ENCODE data around the gene PCARE.

Gene PCARE

GRCh38 chr2:29057006-29057405, 17.3 kb downstream of the PCARE start:
- TF ChIP-seq ZNF384 (IDR thresholded peaks at IDR 0.05) (no peak), HDGF (IDR thresholded peaks at IDR 0.05; ENCODE audit: borderline replicate concordance) (no peak), CTBP1 (IDR thresholded peaks at IDR 0.05; ENCODE audit: borderline replicate concordance) (no peak), L3MBTL2 (conservative IDR thresholded peaks at IDR 0.05) (no peak)
- ChIA-PET CTCF (no interaction called here), POLR2A (no interaction called here)
- DNase-seq (ENCODE audit: extremely low spot score), result no peak

- CTCF ChIA-PET, result no interaction called here
- TF ChIP-seq ZNF384 (IDR thresholded peaks at IDR 0.05) (no peak), FOXK2 (IDR thresholded peaks at IDR 0.05) (no peak), SP1 (IDR thresholded peaks at IDR 0.05) (no peak)
- POLR2A ChIA-PET, result no interaction called here
- DNase-seq (ENCODE audit: extremely low spot score), result no peak
These were observed 17.9 kb downstream of the PCARE start for GRCh38 chr2:29056452-29056851.

- no peak for TF ChIP-seq SP1 (IDR thresholded peaks at IDR 0.05)
- no peak for TF ChIP-seq ELF4 (IDR thresholded peaks at IDR 0.05)
- TF ChIP-seq L3MBTL2 (conservative IDR thresholded peaks at IDR 0.05), result no peak
- TF ChIP-seq LEF1 (IDR thresholded peaks at IDR 0.05; ENCODE audit: borderline replicate concordance), result no peak
- no peak for TF ChIP-seq PKNOX1 (IDR thresholded peaks at IDR 0.05)
- no peak for TF ChIP-seq FOXA1 (IDR thresholded peaks at IDR 0.05)
- TF ChIP-seq SUZ12 (IDR thresholded peaks at IDR 0.05), result no peak
- TF ChIP-seq TARDBP (IDR thresholded peaks at IDR 0.05), result no peak
- TF ChIP-seq NFRKB (IDR thresholded peaks at IDR 0.05), result no peak
- no peak for TF ChIP-seq BHLHE40 (IDR thresholded peaks at IDR 0.05; ENCODE audit: borderline replicate concordance)
- no peak for TF ChIP-seq FOXK2 (IDR thresholded peaks at IDR 0.05)
- POLR2A ChIA-PET, result no interaction called here
- no peak for DNase-seq (ENCODE audit: extremely low spot score)
These were observed 18.7 kb downstream of the PCARE start for GRCh38 chr2:29055601-29056000.

GRCh38 chr2:29054430-29054829, 19.9 kb downstream of the PCARE start:
- CTCF ChIA-PET, result no interaction called here
- TF ChIP-seq LEF1 (IDR thresholded peaks at IDR 0.05; ENCODE audit: borderline replicate concordance) (no peak), CTBP1 (IDR thresholded peaks at IDR 0.05; ENCODE audit: borderline replicate concordance) (no peak), ARNT (IDR thresholded peaks at IDR 0.05) (no peak), HDGF (IDR thresholded peaks at IDR 0.05; ENCODE audit: borderline replicate concordance) (no peak), NFRKB (IDR thresholded peaks at IDR 0.05) (no peak), ELF4 (IDR thresholded peaks at IDR 0.05) (no peak), SP1 (IDR thresholded peaks at IDR 0.05) (no peak), L3MBTL2 (conservative IDR thresholded peaks at IDR 0.05) (no peak), BHLHE40 (IDR thresholded peaks at IDR 0.05; ENCODE audit: borderline replicate concordance) (no peak), PKNOX1 (IDR thresholded peaks at IDR 0.05) (no peak), FOXK2 (IDR thresholded peaks at IDR 0.05) (no peak), SUZ12 (IDR thresholded peaks at IDR 0.05) (no peak), FOXM1 (IDR thresholded peaks at IDR 0.05; ENCODE audit: borderline replicate concordance) (no peak), TARDBP (IDR thresholded peaks at IDR 0.05) (no peak), FOXA1 (IDR thresholded peaks at IDR 0.05) (no peak), ZNF384 (IDR thresholded peaks at IDR 0.05) (no peak)
- no peak for DNase-seq (ENCODE audit: extremely low spot score)
- POLR2A ChIA-PET, result no interaction called here

More at GRCh38 chr2:29055601-29056000, 18.7 kb downstream of the PCARE start:
- CTCF ChIA-PET, result no interaction called here

GRCh38 chr2:29053670-29054400, 20.5 kb downstream of the PCARE start:
- DNase-seq (ENCODE audit: extremely low spot score), result no peak
- CTCF ChIA-PET, result no interaction called here
- TF ChIP-seq ELF4 (IDR thresholded peaks at IDR 0.05), result no peak
- no peak for TF ChIP-seq NFRKB (IDR thresholded peaks at IDR 0.05)
- POLR2A ChIA-PET, result no interaction called here

- ChIA-PET POLR2A (no interaction called here), CTCF (no interaction called here)
- no peak for DNase-seq (ENCODE audit: extremely low spot score)
- TF ChIP-seq PKNOX1 (IDR thresholded peaks at IDR 0.05), result no peak
These were observed 21.1 kb downstream of the PCARE start for GRCh38 chr2:29053223-29053622.

- CTCF ChIA-PET, result no interaction called here
- TF ChIP-seq TARDBP (IDR thresholded peaks at IDR 0.05) (no peak), PKNOX1 (IDR thresholded peaks at IDR 0.05) (no peak), L3MBTL2 (conservative IDR thresholded peaks at IDR 0.05) (no peak), HDGF (IDR thresholded peaks at IDR 0.05; ENCODE audit: borderline replicate concordance) (no peak), LEF1 (IDR thresholded peaks at IDR 0.05; ENCODE audit: borderline replicate concordance) (no peak), FOXA1 (IDR thresholded peaks at IDR 0.05) (no peak), CTBP1 (IDR thresholded peaks at IDR 0.05; ENCODE audit: borderline replicate concordance) (no peak)
- no peak for DNase-seq (ENCODE audit: extremely low spot score)
- POLR2A ChIA-PET, result no interaction called here
These were observed 21.5 kb downstream of the PCARE start for GRCh38 chr2:29052807-29053206.

Data from HEK293T (cell line).